SH-SY5Y (cell line): ENCODE results near the gene ZNF280A.

Experiments used
- GATA2 ChIP-seq: IDR thresholded peaks from 2 replicates; pipeline ENCODE4 v1.6.1; 2011; ENCODE audit warnings: mild to moderate bottlenecking, low read depth, low read length
- GATA3 ChIP-seq: IDR thresholded peaks from 2 replicates; pipeline ENCODE4 v1.6.1; 2011; ENCODE audit warnings: low read depth, mild to moderate bottlenecking, low read length, moderate library complexity

DNA sequence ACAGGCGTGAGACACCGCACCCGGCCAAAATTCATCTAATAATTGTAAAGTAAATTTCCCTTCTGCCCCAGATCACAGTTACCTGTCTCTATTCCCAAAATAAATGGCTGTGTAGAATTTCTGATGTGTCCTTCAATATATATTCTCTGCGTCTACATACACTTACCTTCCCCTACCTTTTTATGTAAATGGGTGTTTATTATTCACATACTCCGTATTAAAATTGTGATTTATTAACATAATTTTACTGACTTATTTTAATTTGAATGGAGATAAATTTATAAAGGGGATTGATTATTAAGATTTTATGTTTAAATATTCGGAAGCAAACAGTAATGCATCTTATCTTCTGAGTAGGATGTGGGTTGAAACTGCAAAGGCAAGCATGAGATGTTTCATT lies 16.4 kb upstream of the ZNF280A start:
- TF ChIP-seq GATA2 (no peak), GATA3 (no peak)
